Kasumi-1 (cell line): Measurements from ENCODE around the gene ENO4.

Experiments
- DNase-seq, 2 experiments: peaks; one replicate each; lab custom pipeline; 2025; lab: John Stamatoyannopoulos, UW

ENO4 gene

DNA sequence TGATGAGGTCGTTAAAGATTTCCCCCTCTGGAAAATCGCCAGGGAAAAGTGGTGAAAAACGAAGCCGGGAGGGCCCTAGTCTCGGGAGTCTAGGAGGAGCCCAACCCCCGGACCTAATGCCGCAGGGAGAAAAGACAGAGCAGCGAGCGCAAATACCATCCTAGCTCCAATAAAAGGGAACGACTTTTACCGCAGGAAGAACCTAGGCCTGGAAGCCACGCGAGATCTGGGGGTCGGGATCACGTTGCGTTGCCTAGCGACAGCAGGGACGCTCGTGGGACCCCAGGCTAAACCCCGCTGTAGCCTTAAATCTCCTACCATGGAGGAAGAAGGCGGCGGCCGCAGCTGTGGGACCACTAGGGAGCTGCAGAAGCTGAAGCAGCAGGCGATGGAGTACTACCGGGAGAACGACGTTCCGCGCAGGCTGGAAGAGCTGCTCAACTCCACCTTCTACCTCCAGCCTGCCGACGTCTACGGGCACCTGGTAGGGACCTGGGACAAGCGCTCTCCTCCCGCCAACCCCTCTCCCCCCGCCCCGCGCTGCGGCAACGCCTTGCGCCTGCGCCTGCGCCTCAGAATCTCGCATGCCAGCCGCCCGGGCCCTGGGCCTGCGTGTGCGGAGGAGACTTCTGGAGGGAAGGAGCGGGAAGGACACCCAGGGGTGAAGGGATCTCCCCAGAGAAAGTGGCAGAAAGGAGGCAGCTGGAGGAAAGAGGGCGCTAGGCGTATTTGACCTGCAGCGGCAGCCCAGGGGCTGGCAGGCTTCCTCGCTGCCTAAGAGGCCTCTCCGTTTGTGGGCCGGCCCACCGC, at the start of gene ENO4:
ENO4 (plus strand) TSS at position 252 of the 810 bp plus-strand sequence; CDS start at position 320, 68 bp downstream.
- DNase-seq = no peak

- DNase-seq = no peak
Measured at GRCh38 chr10:116800286-116800929, 48.9 kb upstream of the ENO4 start.

DNA sequence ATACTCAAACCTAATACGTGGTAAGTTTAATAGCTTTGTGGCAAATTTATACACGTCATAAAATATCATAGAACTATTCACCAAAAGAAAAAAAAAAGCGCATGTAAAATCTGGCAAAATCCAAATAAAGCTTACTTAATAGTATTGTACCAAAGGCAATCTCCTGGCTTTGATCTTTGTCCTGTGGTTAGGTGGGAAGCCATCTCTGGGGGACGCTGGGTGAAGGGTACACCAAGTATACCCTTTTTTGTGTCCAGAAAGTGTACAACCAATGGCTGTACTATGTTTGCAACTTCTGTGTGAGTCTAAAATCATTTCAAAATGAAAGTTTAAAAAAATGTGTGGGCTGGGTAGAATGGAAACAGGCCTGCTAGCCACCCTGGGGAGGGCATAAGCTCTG, 47.6 kb upstream of the ENO4 start:
- no peak for DNase-seq

- DNase-seq = no peak
Measured at GRCh38 chr10:116802474-116802873, 46.8 kb upstream of the ENO4 start.

DNA sequence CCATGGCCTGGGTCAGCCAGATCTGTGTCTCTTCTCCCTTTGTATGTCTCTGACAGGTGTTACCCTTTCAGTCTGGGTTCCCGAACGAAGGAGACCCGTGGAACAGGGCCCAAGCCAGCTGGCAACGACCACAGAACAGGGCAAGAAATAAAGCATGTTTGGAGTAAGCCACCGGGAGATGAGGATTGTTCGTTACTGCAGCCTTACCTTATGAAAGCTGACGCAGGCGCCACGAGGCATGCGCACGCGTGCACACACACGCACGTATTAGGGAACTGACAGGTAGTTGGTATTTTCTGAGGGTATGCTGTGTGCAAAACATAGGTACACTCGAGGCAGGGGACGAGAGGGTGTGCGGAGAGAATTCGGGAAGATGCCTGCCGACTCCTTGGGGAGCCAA, 46.4 kb upstream of the ENO4 start:
- DNase-seq = no peak

DNA sequence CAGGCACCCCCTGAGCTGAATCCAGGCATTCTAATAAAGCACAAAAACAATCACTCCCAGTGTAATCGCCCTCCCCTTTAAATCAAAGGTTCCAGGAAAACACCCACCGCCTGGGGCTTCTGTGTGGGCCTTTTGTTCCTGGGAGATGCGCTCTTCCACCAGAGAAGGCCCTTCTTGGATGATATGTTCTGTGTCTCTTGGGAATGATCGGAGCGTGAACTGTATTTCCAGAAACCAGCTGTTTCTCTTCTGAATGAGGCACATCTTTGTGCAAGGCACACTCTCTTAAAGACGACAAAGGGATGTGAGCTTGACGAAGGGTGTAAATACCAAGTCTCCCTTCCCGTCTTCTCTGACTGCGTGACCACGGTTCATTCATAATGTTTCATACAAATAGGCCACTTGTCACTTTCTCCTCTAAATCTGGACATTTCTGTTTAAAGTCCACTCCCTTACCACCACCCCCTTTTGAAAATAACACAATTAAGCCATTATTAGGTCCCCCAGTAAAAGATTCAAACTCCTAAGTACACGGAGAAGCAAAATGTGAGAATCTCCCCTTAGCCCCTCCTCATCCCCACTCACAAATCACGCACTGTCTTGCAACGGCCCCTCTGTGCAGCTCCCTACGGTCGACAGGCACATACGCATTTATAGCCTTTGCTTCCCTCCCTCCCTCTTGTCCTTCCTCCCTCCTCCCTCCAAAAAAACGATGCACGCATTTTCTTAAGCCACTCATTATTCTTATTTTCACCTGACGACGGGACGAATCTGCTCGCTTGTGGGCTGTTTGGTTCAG, 45.6 kb upstream of the ENO4 start:
- no peak for DNase-seq

- no peak for DNase-seq
Measured at GRCh38 chr10:116808706-116809105, 40.6 kb upstream of the ENO4 start.

DNA sequence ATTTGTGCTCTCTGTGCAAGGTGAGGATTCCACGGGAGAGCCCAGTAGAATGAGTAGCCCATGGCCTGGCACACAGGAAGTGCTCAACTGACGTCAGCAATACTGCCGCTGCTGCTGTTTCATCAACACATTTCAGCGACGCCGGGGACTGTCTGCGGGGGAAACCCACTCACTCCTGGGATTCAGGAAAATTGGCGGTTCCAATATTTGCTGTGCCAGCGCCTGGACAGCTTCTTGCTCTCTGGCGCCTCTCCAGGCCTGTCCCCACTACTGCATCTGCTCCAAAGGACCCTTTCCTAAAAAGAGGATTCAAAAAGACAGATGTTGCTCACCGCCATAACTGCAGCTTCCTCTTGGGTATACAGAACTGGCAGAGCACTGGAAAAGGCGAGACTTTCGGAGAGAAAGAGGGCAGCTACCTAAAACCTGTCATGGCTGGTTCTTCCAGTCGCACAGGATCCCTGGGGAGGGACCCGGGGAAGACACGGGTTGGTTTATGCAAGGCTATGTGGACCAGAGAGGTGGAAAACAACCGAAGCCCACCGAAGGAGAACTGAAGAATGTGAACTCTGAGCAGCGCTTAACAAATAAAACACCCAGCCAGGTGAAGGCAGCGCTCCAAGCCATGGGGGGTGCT, 39.7 kb upstream of the ENO4 start:
- DNase-seq = no peak

GRCh38 chr10:116810120-116810500, 39.2 kb upstream of the ENO4 start:
- DNase-seq = no peak

DNA sequence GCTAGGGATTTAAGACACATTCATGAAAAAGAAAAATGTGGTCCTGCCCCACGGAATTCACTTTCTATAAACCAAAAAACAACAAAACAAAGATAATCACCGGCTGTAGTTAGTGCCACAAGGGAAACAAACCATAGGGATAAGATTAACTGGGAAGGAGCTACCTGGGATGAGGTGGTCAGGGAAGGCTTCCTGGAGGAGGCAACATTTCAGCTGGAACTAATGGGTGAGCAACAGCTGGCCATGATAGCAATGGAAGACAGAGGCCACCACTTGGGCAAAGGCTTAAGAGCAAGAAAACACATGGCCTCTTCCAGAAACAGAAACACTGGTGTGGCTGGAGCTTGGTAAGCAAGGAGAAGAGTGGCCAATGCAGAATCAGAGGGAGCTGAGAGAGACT, 38.4 kb upstream of the ENO4 start:
- DNase-seq = no peak

- no peak for DNase-seq
Measured at GRCh38 chr10:116811691-116812090, 37.6 kb upstream of the ENO4 start.

GRCh38 chr10:116815641-116816415, 33.5 kb upstream of the ENO4 start:
- DNase-seq = no peak

DNA sequence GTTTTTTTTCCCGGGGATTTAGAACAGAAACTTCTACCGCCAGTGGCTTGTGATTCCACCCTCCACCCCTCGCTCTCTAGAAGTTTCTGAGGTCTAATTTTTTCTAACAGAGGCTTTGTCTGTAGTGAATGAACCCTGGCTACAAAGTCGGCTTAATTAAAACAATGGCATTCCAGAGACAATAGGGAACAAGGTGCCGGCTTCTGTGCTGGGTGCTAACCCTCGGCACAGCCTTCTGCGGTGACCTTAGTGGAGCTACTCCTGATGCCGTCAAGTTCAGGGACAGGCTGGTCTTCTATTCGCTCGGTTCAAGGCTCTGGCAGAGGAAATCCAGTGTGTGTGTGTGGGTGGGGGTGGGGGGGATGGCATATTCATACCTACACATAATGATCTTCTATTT, 32.1 kb upstream of the ENO4 start:
- no peak for DNase-seq

- no peak for DNase-seq
Measured at GRCh38 chr10:116817780-116818343, 31.4 kb upstream of the ENO4 start.

DNA sequence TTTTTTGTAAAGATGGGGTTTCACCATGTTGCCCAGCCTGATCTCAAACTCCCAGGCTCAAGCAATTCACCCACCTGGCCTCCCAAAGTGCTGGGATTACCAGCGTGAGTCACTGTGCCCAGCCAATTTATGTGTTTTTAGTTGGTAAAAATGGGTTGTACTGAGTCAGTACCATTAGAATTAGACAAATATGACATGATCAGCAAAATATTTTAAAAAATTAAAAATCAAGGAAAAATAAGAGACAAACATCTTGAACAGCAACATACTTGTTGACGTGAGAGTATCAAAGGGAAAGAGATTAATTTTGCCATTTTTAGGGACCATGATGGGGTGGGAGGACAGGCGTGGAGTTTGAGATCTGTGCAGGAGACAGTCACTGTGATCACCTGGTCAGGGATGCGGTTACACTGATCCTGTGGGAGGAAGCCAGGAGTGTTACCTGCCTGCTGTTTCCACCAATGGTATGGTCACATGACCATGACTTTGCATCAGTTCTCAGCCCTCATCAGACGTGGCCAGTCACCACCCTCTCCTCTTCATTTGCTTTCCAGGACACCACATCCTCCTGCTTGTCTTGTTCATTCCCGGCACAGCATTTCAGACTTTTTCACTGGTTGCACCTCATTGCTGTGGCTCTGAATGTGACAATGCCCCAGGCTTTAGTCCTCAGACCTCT, 29.2 kb upstream of the ENO4 start:
- no peak for DNase-seq

DNA sequence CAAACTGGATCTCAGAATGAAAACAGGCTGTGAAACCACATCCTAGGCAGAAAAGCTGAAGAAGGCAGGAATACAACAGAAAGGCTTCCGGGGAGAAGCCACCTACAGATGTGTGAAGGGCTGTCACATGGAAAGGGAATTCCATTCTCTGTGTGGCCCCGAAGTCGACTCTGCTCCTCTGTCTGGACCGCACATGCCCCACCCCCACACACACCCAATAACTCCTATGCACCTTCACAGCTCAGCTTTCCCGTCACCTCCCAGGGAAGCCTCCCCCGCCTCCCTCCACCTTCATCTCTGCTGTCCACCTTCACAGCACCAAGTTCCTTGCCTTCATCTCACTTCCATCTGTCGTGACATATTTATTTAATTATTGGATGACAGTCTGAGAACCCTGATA, 23.4 kb upstream of the ENO4 start:
- no peak for DNase-seq

DNA sequence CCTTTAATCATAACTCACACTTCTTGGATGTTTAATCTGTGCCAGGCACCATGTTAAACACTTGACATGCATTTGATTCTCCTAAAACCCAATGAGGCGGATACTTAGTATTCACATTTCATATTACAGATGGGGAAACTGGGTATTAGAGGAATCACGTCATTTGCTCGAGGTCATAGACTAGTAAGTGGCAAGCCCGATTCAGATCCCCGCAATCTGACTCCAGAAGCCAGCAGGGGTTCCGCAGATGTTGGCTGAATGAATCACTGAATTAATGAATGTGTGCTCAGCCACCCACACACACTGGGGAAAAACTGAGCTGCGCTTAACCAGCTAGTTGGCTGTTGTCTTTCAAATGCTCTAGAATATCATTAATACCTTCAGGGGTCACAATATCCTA, 22.5 kb upstream of the ENO4 start:
- no peak for DNase-seq

DNA sequence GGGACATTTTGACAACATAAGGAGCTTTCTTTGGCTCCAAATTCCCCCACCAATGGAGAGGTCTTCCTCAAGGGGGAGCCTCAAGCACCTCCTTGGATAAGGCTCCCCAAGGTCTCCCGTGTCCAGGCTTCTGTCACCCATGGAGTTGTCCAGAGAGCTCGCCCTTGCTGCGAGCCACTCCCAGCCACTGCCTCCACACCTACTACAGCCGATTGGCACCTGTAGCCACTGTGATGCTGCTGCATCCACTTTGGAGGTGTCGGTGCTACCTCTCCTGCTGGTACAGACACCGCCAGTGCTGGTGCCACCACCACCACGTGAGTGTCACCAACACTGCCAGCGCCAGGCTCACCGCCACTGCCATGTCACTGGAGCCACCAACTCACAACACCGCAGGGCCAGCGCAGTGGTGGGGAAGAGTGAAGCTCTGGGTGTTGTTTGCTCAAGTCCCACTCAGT, 22.1 kb upstream of the ENO4 start:
- no peak for DNase-seq

- DNase-seq = no peak
Measured at GRCh38 chr10:116828116-116828515, 21.2 kb upstream of the ENO4 start.

GRCh38 chr10:116829711-116830110, 19.6 kb upstream of the ENO4 start:
- no peak for DNase-seq

GRCh38 chr10:116831086-116831485, 18.2 kb upstream of the ENO4 start:
- DNase-seq = no peak
